ENCODE results near the gene FLCN. TPM values are rescaled to one million over a fixed set of nuclear protein-coding genes. Genes with fewer than 3 reads are reported as not detected.

The FLCN gene
- total RNA-seq, 4 donors from 2014 or later = 40.8 to 75.7 (median 56.0) TPM

- ATAC-seq (ENCODE audit: low FRiP score) (no peak), DNase-seq (ENCODE audit: low spot score) (no peak)
- TF ChIP-seq CTCF (IDR thresholded peaks at IDR 0.05) = no peak
Measured at GRCh38 chr17:17204041-17204591, 32.9 kb downstream of the FLCN start.

- DNase-seq (ENCODE audit: low spot score) (no peak), ATAC-seq (ENCODE audit: low FRiP score) (no peak)
Measured at GRCh38 chr17:17203173-17203730, 33.7 kb downstream of the FLCN start.

GRCh38 chr17:17201907-17202306, 35.1 kb downstream of the FLCN start:
- DNase-seq (ENCODE audit: low spot score) = no peak
- ATAC-seq (ENCODE audit: low FRiP score) = no peak
- no peak for TF ChIP-seq CTCF (IDR thresholded peaks at IDR 0.05)

More at GRCh38 chr17:17203173-17203730, 33.7 kb downstream of the FLCN start:
- TF ChIP-seq CTCF (IDR thresholded peaks at IDR 0.05) = no peak

GRCh38 chr17:17201271-17201670, 35.7 kb downstream of the FLCN start:
- TF ChIP-seq CTCF (IDR thresholded peaks at IDR 0.05) = no peak
- DNase-seq (ENCODE audit: low spot score) = no peak
- no peak for ATAC-seq (ENCODE audit: low FRiP score)

GRCh38 chr17:17200831-17201230, 36.1 kb downstream of the FLCN start:
- DNase-seq (ENCODE audit: low spot score) (no peak), ATAC-seq (ENCODE audit: low FRiP score) (no peak)
- no peak for TF ChIP-seq CTCF (IDR thresholded peaks at IDR 0.05)

GRCh38 chr17:17200311-17200710, 36.7 kb downstream of the FLCN start:
- DNase-seq (ENCODE audit: low spot score) (no peak), ATAC-seq (ENCODE audit: low FRiP score) (no peak)
- no peak for TF ChIP-seq CTCF (IDR thresholded peaks at IDR 0.05)

- TF ChIP-seq CTCF (IDR thresholded peaks at IDR 0.05) = no peak
- DNase-seq (ENCODE audit: low spot score) = no peak
- no peak for ATAC-seq (ENCODE audit: low FRiP score)
Measured at GRCh38 chr17:17198281-17198680, 38.7 kb downstream of the FLCN start.
